Peyer's patch (tissue), 4 donors: ENCODE measurements around the gene JAK1. TPM values are rescaled to one million over a fixed set of nuclear protein-coding genes. Genes with fewer than 3 reads are reported as not detected.

ENCODE experiments used
- DNase-seq, 3 donors: peaks; one replicate each; pipeline ENCODE4 v3.0.0-alpha.2; 2017 to 2019
- H3K27ac ChIP-seq, 4 donors: fragments of 200-600 bp; sonication (generic); one replicate each; pipeline ENCODE4 v1.5.1; 2016 to 2019
- H3K27me3 ChIP-seq, 2 donors: fragments of 200-600 bp; sonication (generic); one replicate each; pipeline ENCODE4 v1.5.1; 2019
- H3K36me3 ChIP-seq, 3 donors: fragments of 200-600 bp; sonication (generic); one replicate each; pipeline ENCODE4 v1.5.1; 2016 to 2019
- H3K4me1 ChIP-seq, 4 donors: fragments of 200-600 bp; sonication (generic); one replicate each; pipeline ENCODE4 v1.5.1; 2016 to 2019
- H3K4me3 ChIP-seq, 4 donors: fragments of 200-600 bp; sonication (generic); 1 replicate in 3 of 4; 2 replicates in 1 of 4; pipeline ENCODE4 v1.5.1; 2016 to 2019; ENCODE audit warnings: mild to moderate bottlenecking in 1 of 4
- H3K9me3 ChIP-seq, 4 donors: fragments of 200-600 bp; sonication (generic); one replicate each; pipeline ENCODE4 v1.5.1; 2016 to 2019; ENCODE audit warnings: mild to moderate bottlenecking in 1 of 4
- CTCF ChIP-seq, 6 experiments: fragments of 450-650 bp in 4 of 6; fragments of 200-600 bp in 2 of 6; sonication (generic) in 1 of 6; IDR thresholded peaks; one replicate each; pipeline ENCODE4 v1.5.1; 2017 to 2019; ENCODE audit warnings: antibody characterized with exemption in 6 of 6, mild to moderate bottlenecking in 3 of 6, moderate library complexity in 1 of 6
- POLR2A ChIP-seq, 2 donors: fragments of 450-650 bp; IDR thresholded peaks; one replicate each; pipeline ENCODE4 v1.5.1; 2017; ENCODE audit warnings: antibody characterized with exemption in 2 of 2, mild to moderate bottlenecking in 2 of 2, moderate library complexity in 2 of 2
- total RNA-seq, 4 donors: library from RNA; depleted of rRNA; stranded (reverse); fragments of >200 nt; gene quantifications; one replicate each; pipeline ENCODE4 v1.1.0, GENCODE V29; 2016

JAK1 gene
- total RNA-seq, 4 donors from 2014 or later: 116 to 251 (median 126) TPM

DNA sequence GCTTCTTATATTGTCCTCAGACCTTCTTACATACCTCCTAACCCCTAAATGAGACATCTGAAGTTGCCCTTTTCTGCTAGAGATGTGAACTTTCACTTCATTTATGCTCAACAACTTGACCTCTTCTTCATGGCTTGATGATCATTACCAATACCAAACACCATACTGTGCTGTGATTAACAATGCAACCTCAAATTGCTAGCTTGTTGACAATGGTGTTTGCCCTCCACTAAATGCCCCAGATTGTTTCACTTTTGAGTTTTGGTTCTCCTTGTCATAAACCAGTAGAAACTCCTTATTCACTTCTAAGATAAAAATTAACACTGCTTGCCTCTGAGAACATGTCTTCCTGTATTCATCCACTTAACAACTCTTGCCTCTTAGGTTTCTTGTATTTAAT is 5.6 kb downstream of the JAK1 start:
- Histone ChIP-seq H3K9me3 (no peaks in the 10 kb centered on the region), H3K4me3 (no peak overlapping the region), H3K36me3 (no peaks in the 10 kb centered on the region), H3K27ac (peak overlapping the region in 2 of 4 donors; percentile 3 to 69), H3K27me3 (no peaks in the 10 kb centered on the region), H3K4me1 (peaks cover 0 to 38% (median 30%) of the 10 kb centered on the region in 4 donors)
- TF ChIP-seq POLR2A (IDR thresholded peaks at IDR 0.05) (no peak), CTCF (IDR thresholded peaks at IDR 0.05) (no peak)
- DNase-seq: no peak

- DNase-seq: no peak
- H3K36me3 ChIP-seq: no peaks in the 10 kb centered on the region
- H3K4me3 ChIP-seq: no peak overlapping the region
- H3K9me3 ChIP-seq: no peaks in the 10 kb centered on the region
- H3K4me1 ChIP-seq: peaks cover 0 to 45% (median 31%) of the 10 kb centered on the region in 4 donors
- H3K27me3 ChIP-seq: no peaks in the 10 kb centered on the region
- no peak for TF ChIP-seq POLR2A (IDR thresholded peaks at IDR 0.05)
- no peak for TF ChIP-seq CTCF (IDR thresholded peaks at IDR 0.05)
- H3K27ac ChIP-seq: peak overlapping the region in 1 of 4 donors; percentile 69
Observed at GRCh38 chr1:64959986-64960385, 6.4 kb downstream of the JAK1 start.

DNA sequence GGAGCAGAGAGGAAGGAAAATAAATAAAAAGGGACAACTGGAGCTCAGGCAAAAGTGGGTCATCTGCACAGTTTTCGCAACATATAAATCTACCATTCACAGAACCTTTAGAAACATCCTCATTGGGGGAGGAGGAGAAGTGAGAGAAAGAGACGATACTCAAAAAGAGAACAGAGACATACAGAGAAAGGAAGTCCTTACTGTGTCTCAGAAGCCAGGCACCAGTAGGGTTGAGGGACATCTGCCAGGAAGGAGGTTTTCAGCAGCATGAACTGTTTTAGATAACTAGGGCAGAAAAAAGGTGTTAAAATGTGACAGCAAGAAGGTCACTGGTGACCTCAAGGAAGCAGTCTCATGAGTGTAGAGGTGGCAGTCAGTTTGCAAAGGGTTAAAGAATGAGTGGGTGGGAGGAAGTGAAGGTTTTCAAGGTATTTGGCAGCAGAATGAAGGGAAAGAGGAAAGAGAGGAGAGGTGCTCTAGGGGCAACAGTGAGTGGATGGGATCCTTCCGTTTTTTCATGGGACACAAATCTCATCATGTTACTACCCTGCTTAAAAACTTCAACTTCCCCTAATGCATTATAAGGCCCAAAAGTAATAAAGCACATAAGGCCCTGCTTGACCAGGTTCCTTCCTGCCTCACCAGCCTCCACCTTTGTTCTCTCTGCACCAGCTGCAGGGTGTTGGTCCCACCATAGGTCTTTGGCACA is 9.5 kb downstream of the JAK1 start:
- H3K4me1 ChIP-seq: peaks cover 0 to 47% (median 31%) of the 10 kb centered on the region in 4 donors

DNA sequence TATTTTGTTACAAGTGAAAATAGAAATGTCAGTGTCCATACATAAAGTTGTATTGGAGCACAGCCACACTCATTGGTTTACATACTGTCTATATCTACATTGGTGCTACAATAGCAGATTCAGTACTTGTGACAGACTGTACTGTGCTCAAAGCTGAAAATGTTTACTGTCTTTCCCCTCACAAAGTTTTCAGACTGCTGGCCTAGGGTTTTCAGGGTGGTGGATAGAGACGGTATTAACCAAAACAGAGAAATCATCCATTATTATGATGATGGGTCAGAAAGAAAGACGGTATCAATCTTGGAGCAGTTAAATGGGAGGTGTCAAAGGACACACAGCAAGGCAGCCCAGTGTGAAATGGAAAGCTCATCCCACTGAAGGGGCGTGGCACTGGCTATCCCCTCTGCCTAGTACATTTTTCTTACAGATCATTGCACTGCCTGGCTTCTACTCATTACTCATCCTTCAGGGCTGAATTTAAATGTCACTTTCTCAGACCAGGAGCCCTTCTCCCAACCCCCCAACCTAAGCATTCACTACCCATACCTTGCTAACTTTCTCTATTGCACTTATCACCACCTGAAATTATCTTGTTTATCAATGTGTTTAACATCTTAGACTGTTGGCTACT is 10.2 kb downstream of the JAK1 start:
- Histone ChIP-seq H3K4me3 (peak overlapping the region in 1 of 4 donors; percentile 4), H3K4me1 (peaks cover 2 to 50% (median 26%) of the 10 kb centered on the region in 4 donors), H3K27ac (peak overlapping the region in 2 of 4 donors; percentile 15 to 70), H3K36me3 (no peaks in the 10 kb centered on the region), H3K9me3 (no peaks in the 10 kb centered on the region), H3K27me3 (no peaks in the 10 kb centered on the region)
- no peak for TF ChIP-seq POLR2A (IDR thresholded peaks at IDR 0.05)
- TF ChIP-seq CTCF (IDR thresholded peaks at IDR 0.05): no peak
- DNase-seq: peak in 1 of 3 donors; percentile 61

More for the DNA sequence above, 9.5 kb downstream of the JAK1 start:
- Histone ChIP-seq H3K4me3 (peak overlapping the region in 1 of 4 donors; percentile 4), H3K9me3 (no peaks in the 10 kb centered on the region), H3K27me3 (no peaks in the 10 kb centered on the region), H3K36me3 (no peaks in the 10 kb centered on the region), H3K27ac (peak overlapping the region in 3 of 4 donors; percentile 15 to 70 (median 45))
- peak in 2 of 3 donors; percentile 64 to 66 for DNase-seq
- TF ChIP-seq CTCF (IDR thresholded peaks at IDR 0.05): no peak
- no peak for TF ChIP-seq POLR2A (IDR thresholded peaks at IDR 0.05)

- Histone ChIP-seq H3K9me3 (no peaks in the 10 kb centered on the region), H3K4me1 (peaks cover 3 to 56% (median 24%) of the 10 kb centered on the region in 4 donors), H3K27me3 (no peaks in the 10 kb centered on the region), H3K4me3 (no peak overlapping the region), H3K27ac (peak overlapping the region in 2 of 4 donors; percentile 15 to 43), H3K36me3 (no peaks in the 10 kb centered on the region)
- TF ChIP-seq CTCF (IDR thresholded peaks at IDR 0.05): no peak
- no peak for TF ChIP-seq POLR2A (IDR thresholded peaks at IDR 0.05)
- DNase-seq: peak in 2 of 3 donors; percentile 55 to 74
Observed at GRCh38 chr1:64955097-64956009, 11.0 kb downstream of the JAK1 start.
